DOHH2 (cell line): ENCODE data around the gene TMTC2.

Source experiments
- CTCF ChIP-seq: fragments of 200-600 bp; sonication (generic); IDR thresholded peaks from one replicate; pipeline ENCODE4 v1.5.1; 2014; ENCODE audit warnings: antibody characterized with exemption, mild to moderate bottlenecking, low read depth, low read length; ENCODE audit not compliant: poor library complexity, severe bottlenecking
- EZH2phosphoT487 ChIP-seq: fragments of 200-600 bp; sonication (generic); IDR thresholded peaks from 2 replicates; pipeline ENCODE4 v1.6.1; 2017; ENCODE audit warnings: borderline replicate concordance, mild to moderate bottlenecking, antibody characterized with exemption, low read length, moderate library complexity, mixed read lengths

GRCh38 chr12:83065562-83065961 is 378.9 kb downstream of the TMTC2 start:
- TF ChIP-seq CTCF, result no peak
- no peak for TF ChIP-seq EZH2phosphoT487
